ENCODE results near the gene SLC6A5.
"Not testable (repeated sequence)": the region's sequence is repeated elsewhere in the genome, so short reads cannot be mapped to it uniquely, and the experiment has no call there.

The SLC6A5 gene

GRCh38 chr11:20599221-20600019 is at the start of gene SLC6A5:
Gene SLC6A5 (plus strand): TSS chr11:20599608. CDS start chr11:20599673, 65 bp downstream.
- peak; percentile 27 for DNase-seq

DNA sequence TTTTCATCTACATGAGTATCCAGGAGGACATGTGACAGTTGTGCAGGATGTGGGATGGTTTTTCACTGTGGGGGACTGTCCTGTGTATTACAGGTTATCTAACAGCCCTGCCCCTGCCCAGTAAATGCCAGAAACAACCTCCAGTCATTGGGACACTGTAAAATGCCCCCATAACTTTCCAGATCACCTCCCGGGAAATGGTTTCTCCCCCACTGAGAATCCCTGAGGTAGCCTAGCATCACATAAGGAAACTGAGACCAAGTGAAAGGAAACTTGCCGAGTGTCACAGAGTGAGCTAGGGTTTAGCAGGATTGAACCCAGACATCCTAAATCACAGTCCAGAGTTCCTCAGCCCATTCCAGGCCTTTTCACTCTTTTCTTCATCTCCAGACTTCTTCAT is 48.3 kb upstream of the SLC6A5 start:
- DNase-seq: no peak

GRCh38 chr11:20555783-20556182 is 43.6 kb upstream of the SLC6A5 start:
- DNase-seq: no peak

DNA sequence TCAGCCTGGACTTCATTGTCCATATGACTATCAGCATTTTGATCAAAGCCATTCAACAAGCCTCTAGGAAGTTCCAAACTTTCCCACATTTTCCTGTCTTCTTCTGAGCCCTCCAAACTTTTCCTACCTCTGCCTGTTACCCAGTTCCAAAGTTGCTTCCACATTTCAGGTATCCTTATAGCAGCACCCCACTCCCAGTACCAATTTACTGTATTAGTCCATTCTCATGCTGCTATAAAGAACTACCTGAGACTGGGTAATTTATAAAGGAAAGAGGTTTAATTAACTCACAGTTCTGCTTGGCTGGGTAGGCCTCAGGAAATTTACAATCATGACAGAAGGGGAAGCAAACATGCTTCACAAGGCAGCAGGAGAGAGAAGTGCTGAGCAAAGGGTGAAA is 43.0 kb upstream of the SLC6A5 start:
- DNase-seq: not testable (repeated sequence)

GRCh38 chr11:20558741-20559140 is 40.7 kb upstream of the SLC6A5 start:
- DNase-seq: no peak

DNA sequence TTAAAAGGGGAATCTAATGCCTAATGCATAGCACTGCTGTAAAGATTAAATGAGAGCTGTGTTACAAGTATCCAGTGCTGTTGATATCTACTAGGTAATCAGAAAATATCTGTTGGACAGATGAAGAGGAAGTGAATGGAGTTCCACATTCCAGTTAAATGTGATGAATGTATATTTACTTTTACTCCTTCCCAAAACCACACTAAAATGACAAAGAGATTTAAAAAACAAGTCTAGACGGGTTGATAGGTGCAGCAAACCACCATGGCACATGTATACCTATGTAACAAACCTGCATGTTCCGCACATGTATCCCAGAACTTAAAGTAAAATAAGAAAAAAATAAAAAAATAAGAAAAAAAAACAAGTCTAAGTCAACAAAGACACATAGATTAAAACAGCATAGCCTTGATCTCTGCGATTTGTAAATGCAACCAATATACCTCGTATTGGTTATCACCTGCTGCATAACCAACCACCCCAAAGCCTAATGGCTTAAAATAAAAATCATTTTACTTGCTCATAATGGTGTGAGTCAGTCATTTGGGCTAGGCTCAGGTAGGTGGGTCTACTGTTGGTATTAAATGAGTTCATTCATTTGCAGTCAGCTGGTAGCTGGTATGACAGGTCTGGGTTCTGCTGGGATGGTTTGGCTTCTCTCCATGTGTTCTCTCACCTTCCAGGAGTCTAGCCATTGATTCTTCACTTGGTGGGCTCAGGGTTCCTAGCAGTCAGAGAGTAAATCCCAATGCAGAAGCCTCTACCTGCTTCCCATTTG is 39.7 kb upstream of the SLC6A5 start:
- DNase-seq: no peak

- no peak for DNase-seq
Measured at GRCh38 chr11:20561915-20562314, 37.5 kb upstream of the SLC6A5 start.

DNA sequence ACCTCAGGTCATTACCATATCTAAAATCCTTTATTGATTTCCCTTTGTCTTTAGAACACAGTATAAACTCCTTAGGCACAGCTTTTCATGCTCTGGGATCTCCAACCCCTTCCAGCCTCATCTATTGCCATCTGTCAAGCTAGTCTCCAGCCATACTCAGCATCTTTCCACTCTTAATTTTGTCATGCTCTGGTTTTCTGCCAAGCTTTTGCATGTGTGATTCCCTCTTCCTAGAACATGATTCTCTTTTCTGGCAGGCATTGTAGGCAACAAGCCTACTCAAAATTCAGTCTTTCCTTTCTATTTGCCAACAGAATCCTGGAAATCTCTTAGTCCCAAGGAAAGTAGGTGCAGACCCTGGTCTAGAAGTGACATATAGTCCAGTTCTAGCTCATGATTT is 35.5 kb upstream of the SLC6A5 start:
- DNase-seq: no peak

DNA sequence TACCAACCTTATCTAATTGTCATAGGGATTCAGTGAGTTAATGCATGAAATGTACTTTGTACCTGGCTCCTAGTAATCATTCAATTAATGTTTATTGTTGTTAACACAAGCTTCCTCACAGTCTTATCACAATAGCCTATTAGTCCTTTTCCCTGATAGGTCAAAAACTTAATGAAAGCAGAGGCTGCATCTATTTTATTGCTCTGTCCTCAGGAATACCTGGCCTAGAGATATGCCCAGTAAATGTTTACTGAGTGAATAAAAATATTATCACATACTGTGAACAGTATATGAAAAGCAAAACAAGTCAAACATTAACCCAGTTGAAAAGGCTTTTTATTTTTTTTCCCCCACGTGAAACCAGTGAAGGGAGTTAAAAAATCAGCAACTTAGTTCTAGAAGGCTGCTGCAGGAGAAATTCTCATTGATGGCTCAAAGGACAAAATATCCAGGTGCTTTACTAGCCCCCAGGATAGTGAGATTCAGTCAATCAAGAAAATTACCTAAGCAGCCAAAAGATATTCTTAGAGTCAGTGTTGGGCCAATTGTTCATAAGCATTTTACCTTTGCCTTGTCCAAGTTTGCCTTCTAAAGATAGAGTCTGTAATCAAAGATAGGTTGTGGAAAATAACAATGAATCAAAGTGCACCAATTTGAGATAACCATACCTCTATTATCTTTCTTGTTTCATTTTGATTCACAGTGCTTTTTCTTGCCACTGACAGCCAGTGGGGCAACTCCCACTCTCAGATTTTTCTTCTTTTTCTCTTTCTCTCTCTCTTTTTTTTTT is 34.4 kb upstream of the SLC6A5 start:
- no peak for DNase-seq

- not testable (repeated sequence) for DNase-seq
Measured at GRCh38 chr11:20566115-20566514, 33.3 kb upstream of the SLC6A5 start.

DNA sequence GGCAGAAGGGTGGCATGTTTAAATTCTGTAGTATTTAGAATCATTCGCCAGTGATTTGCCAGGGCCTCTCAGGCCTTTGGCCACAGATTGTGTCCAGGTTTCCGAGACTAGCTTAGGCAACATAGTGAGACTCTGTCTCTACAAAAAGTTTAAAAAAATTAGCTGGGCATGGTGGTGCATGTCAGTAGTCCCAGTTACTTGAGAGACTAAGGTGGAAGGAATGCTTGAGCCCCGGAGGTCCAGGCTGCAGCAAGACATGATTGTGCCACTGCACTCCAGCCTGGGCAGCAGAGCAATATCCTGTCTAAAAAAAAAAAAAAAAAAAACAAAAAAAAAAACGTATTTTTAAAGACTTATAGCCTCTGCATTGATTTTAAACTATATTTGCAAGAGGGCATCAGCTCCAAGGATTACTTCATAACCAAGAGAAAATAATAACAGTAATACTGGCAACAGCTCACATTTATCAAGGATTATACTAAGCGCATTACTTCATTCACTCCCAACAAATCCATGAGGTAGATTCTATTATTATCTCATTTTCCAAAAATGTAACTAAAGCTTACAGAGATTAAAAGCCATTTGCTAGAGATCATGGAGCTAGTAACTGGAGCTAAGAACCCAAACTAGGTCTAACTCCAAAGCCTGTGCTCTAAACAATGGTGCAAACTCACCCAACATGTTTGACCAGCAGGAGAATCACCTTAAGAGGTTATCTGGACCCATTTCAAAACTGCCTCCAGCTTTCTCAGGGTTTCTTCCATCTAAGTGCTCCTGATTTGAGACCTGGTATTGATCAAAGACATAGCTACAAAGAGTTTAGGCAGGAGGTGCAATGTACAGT is 32.6 kb upstream of the SLC6A5 start:
- DNase-seq: no peak

GRCh38 chr11:20579725-20580124 is 19.7 kb upstream of the SLC6A5 start:
- DNase-seq: not testable (repeated sequence)

DNA sequence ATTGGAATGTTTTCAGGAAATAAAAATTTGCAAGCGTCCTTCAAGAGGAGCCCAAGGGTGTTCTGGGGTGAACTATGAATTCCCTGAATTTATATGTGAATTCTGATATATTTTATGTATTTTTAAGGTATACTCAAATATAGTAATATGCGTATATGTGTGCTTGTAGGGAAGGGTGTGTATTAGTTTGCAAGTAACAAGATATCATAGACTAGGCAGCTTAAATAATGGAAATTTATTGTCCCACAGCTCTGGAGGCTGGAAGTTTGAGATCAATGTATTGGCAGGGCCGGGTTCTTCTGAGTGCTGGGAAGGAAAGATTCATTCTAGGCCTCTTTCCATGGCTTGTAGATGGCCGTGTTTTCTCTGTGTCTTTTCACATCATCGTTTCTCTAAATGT is 16.2 kb upstream of the SLC6A5 start:
- DNase-seq: no peak

GRCh38 chr11:20584093-20584774 is 15.2 kb upstream of the SLC6A5 start:
- DNase-seq: no peak

DNA sequence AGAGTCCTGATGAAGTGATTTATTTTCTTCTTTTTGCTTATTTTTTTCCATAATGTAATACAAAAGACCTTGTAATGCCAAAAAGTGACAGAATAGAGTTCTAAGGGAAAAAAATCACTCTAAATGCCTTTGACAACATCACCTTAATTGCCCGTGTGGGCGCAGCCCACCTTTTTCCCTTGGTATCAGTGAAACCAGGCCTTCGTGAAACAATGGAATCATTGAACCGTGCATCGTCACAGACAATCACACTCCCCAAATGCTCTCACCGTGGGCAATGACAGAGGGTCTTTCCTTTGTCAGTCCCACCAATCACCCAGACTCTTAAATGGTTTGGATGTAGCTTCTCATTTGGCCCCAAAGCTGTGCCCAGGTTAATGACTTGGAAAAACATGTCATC is 9.6 kb upstream of the SLC6A5 start:
- DNase-seq: no peak

DNA sequence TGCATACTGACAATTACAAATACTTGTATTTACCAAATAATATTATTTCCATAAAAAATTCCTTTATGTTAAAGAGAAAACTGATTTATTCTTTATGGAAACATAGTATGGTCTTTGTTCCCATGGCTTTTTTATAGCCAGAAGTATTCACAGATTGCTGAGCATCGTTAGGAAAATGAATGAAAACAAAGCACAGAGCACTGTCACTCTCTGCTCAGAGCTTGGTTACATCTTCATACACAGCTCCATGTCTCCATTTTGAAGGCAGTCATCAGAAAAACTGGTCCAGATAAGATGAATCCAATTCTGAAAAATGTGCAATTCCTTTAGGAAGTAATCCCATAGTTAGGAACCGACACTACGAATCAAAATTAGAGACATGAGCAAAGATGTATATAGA is 9.0 kb upstream of the SLC6A5 start:
- no peak for DNase-seq

GRCh38 chr11:20592741-20593140 is 6.7 kb upstream of the SLC6A5 start:
- DNase-seq: no peak

DNA sequence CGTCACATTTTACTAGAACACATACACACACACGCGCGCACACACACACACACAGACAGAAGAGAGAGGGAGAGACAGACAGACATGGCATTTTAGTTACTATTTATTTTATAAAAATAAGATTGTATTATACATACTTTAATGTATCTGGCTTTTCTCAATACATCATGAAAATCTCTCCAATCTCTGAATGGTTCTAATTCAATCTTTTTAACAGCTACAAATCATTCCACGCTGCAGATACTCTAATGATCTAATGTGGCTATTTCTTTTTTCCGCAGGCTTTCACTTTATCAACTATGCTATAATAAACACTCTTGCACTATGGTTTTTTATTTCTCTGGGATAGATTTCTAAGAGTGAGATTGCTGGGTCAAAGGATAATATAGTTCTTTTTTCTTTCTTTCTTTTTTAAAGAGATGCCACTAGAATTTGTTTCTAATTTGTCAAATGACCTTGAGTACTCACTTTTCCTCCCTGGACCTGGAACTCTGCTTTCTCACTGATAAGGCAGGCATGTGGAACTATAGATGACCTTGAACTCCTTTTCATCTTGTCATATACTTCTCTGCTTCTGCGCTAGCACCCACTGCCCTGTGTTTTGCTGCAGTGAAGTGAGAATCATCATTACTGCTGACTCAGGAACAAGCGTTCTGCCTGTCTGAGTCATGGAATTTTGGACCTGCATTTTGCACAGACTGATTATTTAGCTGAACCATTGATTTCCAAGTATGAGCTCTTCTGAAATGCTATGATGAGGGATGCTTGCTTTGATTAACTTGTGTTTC is 4.9 kb upstream of the SLC6A5 start:
- no peak for DNase-seq

- no peak for DNase-seq
Measured at GRCh38 chr11:20595101-20595500, 4.3 kb upstream of the SLC6A5 start.

DNA sequence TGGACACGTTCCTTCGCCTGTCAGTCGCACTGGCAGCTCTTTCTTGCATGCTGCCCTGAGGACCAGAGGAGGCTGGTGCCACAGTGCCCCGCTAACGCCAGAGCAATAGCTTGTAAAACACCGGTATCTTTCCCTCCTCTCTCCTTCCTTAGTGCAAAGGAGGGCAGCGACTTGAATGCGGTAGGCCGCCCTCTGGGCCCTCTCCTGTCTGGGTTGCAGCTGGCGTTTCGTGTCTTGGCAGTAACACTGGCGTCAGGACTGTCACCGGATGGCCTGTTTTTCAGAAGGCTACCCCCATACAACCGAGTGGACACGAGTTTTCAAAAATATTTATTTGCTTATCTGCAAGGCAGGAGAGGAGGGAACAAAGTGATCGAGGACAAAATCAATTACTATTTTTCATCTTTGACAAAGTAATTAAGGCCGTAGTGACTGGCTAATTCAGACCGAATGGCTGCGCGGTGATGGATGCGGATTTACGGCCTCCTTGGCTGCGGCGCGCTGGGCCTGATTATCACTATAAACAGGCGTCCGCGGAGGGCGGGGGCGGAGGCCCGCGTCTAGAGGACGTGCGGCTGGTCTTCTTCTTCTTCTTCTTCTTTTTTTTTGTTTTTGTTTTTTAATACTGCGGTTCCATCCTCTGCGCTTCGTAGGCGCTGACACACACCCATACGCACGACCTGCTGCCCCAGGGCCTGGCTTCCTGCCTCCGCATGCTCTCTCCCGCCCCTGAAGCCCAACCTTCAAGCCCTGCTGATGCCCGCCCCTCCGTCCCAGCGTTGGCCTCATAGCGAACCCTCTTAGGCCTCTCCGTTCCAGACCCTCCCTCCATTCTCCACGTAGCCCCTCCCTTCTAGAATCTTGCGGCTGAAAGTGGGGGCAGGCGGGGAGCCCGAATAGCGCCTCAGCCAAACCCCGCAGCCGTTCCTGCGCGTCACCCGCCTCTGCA is 2.9 kb upstream of the SLC6A5 start:
- no peak for DNase-seq
